ENCODE measurements around the gene OSBPL8. TPM values are rescaled to one million over a fixed set of nuclear protein-coding genes. Genes with fewer than 3 reads are reported as not detected.

The OSBPL8 gene
- total and polyA plus RNA-seq, 9 of the 15 experiments (the other 6 are each of a cell fraction or from before 2014, with no cell fraction given), result 17.4 to 82.7 (median 42.8) TPM

GRCh38 chr12:76337583-76337982 lies 222.0 kb downstream of the OSBPL8 start (continued):
- TF ChIP-seq ZNF398 (CRISPR knock-in tag; IDR thresholded peaks at IDR 0.05), result no peak
- TF ChIP-seq STAT6 (CRISPR knock-in tag; IDR thresholded peaks at IDR 0.05), result no peak

- Histone ChIP-seq H3K27ac (ENCODE audit: extremely low read depth, low read depth, low read length) (no peak overlapping the region), H2AFZ (ENCODE audit: low read depth, low read length) (no peak overlapping the region), H3K9ac (ENCODE audit: insufficient read depth in 1 of 2, low read depth in 2 of 2, low read length in 2 of 2) (no peak overlapping the region), H3K9me1 (ENCODE audit: control insufficient read depth, insufficient read depth, low read length) (no peaks in the 10 kb centered on the region), H3K36me3 (ENCODE audit: control insufficient read depth, insufficient read depth, low read length) (no peaks in the 10 kb centered on the region), H3K4me2 (ENCODE audit: insufficient read depth, low read length) (no peak overlapping the region), H3K27me3 (ENCODE audit: control insufficient read depth in 2 of 2, insufficient read depth in 2 of 2, low read length in 2 of 2) (no peaks in the 10 kb centered on the region), H3K79me2 (ENCODE audit: control insufficient read depth, insufficient read depth, low read length) (no peaks in the 10 kb centered on the region), H4K20me1 (replicated peaks; ENCODE audit: control insufficient read depth, insufficient read depth, low read length) (no peaks in the 10 kb centered on the region), H3K4me1 (replicated peaks in 1 of 2; ENCODE audit: control insufficient read depth in 2 of 2, insufficient read depth in 2 of 2, low read length in 2 of 2) (peaks cover 0 to 19% of the 10 kb centered on the region in 2 experiments; a peak in 3 of 5 replicates), H3K4me3 (no peak overlapping the region), H3K9me3 (replicated peaks; ENCODE audit: control insufficient read depth, insufficient read depth, low read depth, low read length) (no peaks in the 10 kb centered on the region)
- WGBS (ENCODE audit: insufficient coverage, low coverage, missing lambda C conversion rate), result 6% methylated on average over 1 of the region's 1 CpG
- no peak for FAIRE-seq
- BruUV-seq (replicated peaks), result no TSS peak
- intact Hi-C loops (cut with micrococcal nuclease) (no loop called here), in situ Hi-C loops (cut with MboI) (no loop called here)
- ChIA-PET POLR2A (interaction anchor here (1.3 kb wide), 1 partner anchor 16 kb away, joined by 6 read pairs; the partner anchor contains the start of gene BBS10), CTCF (ENCODE audit: low intra/inter-chr PET ratio) (no interaction called here)
- ATAC-seq, result no peak
- peak in 1 of 4 experiments; percentile 24 for DNase-seq (ENCODE audit: extremely low read depth in 1 of 4, low spot score in 3 of 4)
- no peak for TF ChIP-seq PTTG1 (tag; IDR thresholded peaks at IDR 0.05; ENCODE audit: low read depth)
- TF ChIP-seq MYBL2 (IDR thresholded peaks at IDR 0.05; ENCODE audit: low read depth), result no peak
- TF ChIP-seq MYBL2 (CRISPR knock-in tag; IDR thresholded peaks at IDR 0.05; ENCODE audit: borderline replicate concordance), result no peak
- no peak for TF ChIP-seq FOXA1 (IDR thresholded peaks at IDR 0.05; ENCODE audit: borderline replicate concordance)
- TF ChIP-seq WHSC1 (IDR thresholded peaks at IDR 0.05; ENCODE audit: low read length), result no peak
- peak; percentile 67 for TF ChIP-seq PKNOX1 (IDR thresholded peaks at IDR 0.05)
- no peak for TF ChIP-seq EZH2 (IDR thresholded peaks at IDR 0.05; ENCODE audit: borderline replicate concordance, low read depth, low read length)
- no peak for TF ChIP-seq FOXK1 (CRISPR knock-in tag; IDR thresholded peaks at IDR 0.05; ENCODE audit: borderline replicate concordance)
- TF ChIP-seq CBFA2T2 (conservative IDR thresholded peaks at IDR 0.05), result peak; percentile 34; the same call in 1 of the 2 replicates
- no peak for TF ChIP-seq ZNF263 (CRISPR knock-in tag; IDR thresholded peaks at IDR 0.05; ENCODE audit: borderline replicate concordance)
- TF ChIP-seq CREB5 (CRISPR knock-in tag; IDR thresholded peaks at IDR 0.05), result no peak
- TF ChIP-seq ZNF134 (CRISPR knock-in tag; conservative IDR thresholded peaks at IDR 0.05), result no peak
- no peak for TF ChIP-seq TCF7L2 (IDR thresholded peaks at IDR 0.05; ENCODE audit: low read depth, low read length)
Observed at GRCh38 chr12:76332606-76333005, 227.0 kb downstream of the OSBPL8 start.
